Vagina (tissue), 2 donors: ENCODE measurements around the gene CHST5.

Experiments used
- POLR2A ChIP-seq, 2 donors: fragments of 450-650 bp; IDR thresholded peaks; one replicate each; pipeline ENCODE4 v1.6.1; 2017; ENCODE audit warnings: antibody characterized with exemption in 2 of 2, mild to moderate bottlenecking in 2 of 2, moderate library complexity in 2 of 2
- TF ChIP-seq, protein P1 (sequence below), 3 experiments: fragments of 450-650 bp in 2 of 3; fragments of 200-600 bp in 1 of 3; sonication (generic) in 1 of 3; IDR thresholded peaks; one replicate each; pipeline ENCODE4 v1.5.1; 2017 to 2019; ENCODE audit warnings: antibody characterized with exemption in 3 of 3, mild to moderate bottlenecking in 2 of 3, moderate library complexity in 2 of 3

GRCh38 chr16:75570396-75571065 lies 34.6 kb upstream of the CHST5 start:
- TF ChIP-seq, protein P1, sequence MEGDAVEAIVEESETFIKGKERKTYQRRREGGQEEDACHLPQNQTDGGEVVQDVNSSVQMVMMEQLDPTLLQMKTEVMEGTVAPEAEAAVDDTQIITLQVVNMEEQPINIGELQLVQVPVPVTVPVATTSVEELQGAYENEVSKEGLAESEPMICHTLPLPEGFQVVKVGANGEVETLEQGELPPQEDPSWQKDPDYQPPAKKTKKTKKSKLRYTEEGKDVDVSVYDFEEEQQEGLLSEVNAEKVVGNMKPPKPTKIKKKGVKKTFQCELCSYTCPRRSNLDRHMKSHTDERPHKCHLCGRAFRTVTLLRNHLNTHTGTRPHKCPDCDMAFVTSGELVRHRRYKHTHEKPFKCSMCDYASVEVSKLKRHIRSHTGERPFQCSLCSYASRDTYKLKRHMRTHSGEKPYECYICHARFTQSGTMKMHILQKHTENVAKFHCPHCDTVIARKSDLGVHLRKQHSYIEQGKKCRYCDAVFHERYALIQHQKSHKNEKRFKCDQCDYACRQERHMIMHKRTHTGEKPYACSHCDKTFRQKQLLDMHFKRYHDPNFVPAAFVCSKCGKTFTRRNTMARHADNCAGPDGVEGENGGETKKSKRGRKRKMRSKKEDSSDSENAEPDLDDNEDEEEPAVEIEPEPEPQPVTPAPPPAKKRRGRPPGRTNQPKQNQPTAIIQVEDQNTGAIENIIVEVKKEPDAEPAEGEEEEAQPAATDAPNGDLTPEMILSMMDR (IDR thresholded peaks at IDR 0.05) = no peak
- no peak for TF ChIP-seq POLR2A (IDR thresholded peaks at IDR 0.05)
